ENCODE data around the gene COX18. TPM values are rescaled to one million over a fixed set of nuclear protein-coding genes. Genes with fewer than 3 reads are reported as not detected.
A peak's percentile ranks its signal among the peaks of the same experiment; 100 is the strongest.

The COX18 gene, protein sequence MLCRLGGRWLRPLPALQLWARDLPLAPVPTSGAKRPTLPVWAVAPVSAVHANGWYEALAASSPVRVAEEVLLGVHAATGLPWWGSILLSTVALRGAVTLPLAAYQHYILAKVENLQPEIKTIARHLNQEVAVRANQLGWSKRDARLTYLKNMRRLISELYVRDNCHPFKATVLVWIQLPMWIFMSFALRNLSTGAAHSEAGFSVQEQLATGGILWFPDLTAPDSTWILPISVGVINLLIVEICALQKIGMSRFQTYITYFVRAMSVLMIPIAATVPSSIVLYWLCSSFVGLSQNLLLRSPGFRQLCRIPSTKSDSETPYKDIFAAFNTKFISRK
- total RNA-seq (10 to 100 TPM; 12.2 to 28.3 (median 15.1) TPM), polyA plus RNA-seq (10 to 100 TPM in 2 of 3 donors, 1 to 10 TPM in 1; 8.9 to 11.5 (median 10.1) TPM)
- long read RNA-seq, donor 1, full-length matches to known transcripts, result 2 of 2 reads
- long read RNA-seq, donor 1, partial matches to known transcripts, result 0 of 2 reads
- long read RNA-seq, donor 1, other reads (novel, unspliced or antisense), result 0 of 2 reads
- long read RNA-seq, donor 2, full-length matches to known transcripts, result 2 of 9 reads
- long read RNA-seq, donor 2, partial matches to known transcripts, result 7 of 9 reads
- long read RNA-seq, donor 2, other reads (novel, unspliced or antisense), result 0 of 9 reads

DNA sequence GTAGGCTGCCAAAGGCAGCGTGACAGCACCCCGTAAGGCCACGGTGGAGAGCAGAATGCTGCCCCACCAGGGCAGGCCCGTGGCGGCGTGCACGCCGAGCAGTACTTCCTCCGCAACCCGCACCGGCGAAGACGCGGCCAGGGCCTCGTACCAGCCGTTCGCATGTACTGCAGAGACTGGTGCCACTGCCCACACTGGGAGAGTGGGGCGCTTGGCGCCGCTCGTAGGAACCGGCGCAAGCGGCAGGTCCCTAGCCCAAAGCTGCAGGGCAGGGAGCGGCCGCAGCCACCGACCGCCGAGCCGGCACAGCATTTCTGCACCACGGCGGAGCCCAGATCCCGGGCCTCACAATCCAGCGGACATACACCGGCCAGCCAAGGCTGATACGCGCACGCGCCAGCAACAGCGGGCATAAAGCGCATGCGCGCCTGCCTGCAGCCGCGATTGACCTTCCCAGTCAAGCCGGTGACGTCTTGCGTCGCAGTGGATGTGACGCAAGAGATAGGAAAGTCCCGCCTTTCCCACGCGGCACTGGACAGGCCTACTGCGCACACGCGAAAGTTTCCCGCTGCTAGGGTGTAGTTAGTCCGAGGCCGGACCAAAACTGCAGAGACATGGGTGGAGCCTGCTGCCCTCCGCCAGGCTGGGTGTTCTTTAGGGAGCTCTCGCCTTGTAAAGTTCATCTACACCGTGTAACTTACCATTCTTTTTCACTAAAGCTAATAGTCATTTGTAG lies at the start of gene COX18:
TSS of gene COX18 (minus strand) at position 379 of the 736 bp plus-strand sequence. CDS start at position 312, 67 bp downstream.
- DNase-seq, result peak; percentile 99
- intact Hi-C loops (cut with DNase I; ENCODE audit: low total_unique reads), result loop anchor here (5.0 to 10.0 kb wide), 2 partner anchors 175 to 193 kb away; no protein-coding TSS in a partner anchor
- TF ChIP-seq POLR2AphosphoS5 (IDR thresholded peaks at IDR 0.05) (peak; percentile 97 to 99 (median 99)), POLR2A (IDR thresholded peaks at IDR 0.05) (peak; percentile 44 to 90 (median 78))
- TF ChIP-seq, protein P1, sequence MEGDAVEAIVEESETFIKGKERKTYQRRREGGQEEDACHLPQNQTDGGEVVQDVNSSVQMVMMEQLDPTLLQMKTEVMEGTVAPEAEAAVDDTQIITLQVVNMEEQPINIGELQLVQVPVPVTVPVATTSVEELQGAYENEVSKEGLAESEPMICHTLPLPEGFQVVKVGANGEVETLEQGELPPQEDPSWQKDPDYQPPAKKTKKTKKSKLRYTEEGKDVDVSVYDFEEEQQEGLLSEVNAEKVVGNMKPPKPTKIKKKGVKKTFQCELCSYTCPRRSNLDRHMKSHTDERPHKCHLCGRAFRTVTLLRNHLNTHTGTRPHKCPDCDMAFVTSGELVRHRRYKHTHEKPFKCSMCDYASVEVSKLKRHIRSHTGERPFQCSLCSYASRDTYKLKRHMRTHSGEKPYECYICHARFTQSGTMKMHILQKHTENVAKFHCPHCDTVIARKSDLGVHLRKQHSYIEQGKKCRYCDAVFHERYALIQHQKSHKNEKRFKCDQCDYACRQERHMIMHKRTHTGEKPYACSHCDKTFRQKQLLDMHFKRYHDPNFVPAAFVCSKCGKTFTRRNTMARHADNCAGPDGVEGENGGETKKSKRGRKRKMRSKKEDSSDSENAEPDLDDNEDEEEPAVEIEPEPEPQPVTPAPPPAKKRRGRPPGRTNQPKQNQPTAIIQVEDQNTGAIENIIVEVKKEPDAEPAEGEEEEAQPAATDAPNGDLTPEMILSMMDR (IDR thresholded peaks at IDR 0.05 in 8 of 11, conservative IDR thresholded peaks at IDR 0.05 in 3 of 11), result peak in 4 of 11 experiments; percentile 10 to 36 (median 18)
- H3K27me3 ChIP-seq (replicated peaks in 1 of 7), result no peaks in the 10 kb centered on the region
- 0% methylated on average over 25 to 62 of the region's 62 CpGs for WGBS, 5 donors
- H3K27ac ChIP-seq, result peak within 1 kb of the TSS; percentile 97 to 99 (median 98)
- H3K4me3 ChIP-seq, result peak within 1 kb of the TSS; percentile 67 to 90 (median 74)
- H3K36me3 ChIP-seq, result peaks cover 0 to 24% (median 1%) of the 10 kb centered on the region in 6 donors
- peaks cover 8 to 55% (median 33%) of the 10 kb centered on the region in 6 donors for H3K4me1 ChIP-seq
- no peaks in the 10 kb centered on the region for H3K9me3 ChIP-seq

DNA sequence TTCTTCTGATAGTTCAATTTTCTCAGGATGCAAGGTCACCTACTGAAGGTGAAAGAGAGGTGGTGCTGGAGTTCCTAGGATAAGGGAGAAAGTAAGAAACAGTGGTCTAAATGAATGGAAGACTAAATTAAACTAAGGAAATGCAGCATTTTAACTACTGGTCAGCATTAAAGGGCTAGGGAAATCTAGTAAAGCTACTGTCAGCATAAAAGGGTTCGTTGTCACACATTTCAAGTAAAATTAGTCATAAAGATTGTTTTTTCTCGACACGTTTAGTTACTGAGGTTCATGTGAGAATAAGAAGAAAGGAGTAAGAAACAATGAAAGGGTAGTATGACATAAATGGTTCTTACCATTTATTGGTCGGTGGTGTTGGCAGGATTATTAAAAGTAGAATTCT lies 40.0 kb upstream of the COX18 start:
- Histone ChIP-seq H3K27me3 (replicated peaks in 1 of 7) (no peaks in the 10 kb centered on the region), H3K9me3 (no peaks in the 10 kb centered on the region), H3K4me1 (no peaks in the 10 kb centered on the region), H3K36me3 (peaks cover 0 to 99% (median 57%) of the 10 kb centered on the region in 6 donors), H3K4me3 (no peak overlapping the region), H3K27ac (no peak overlapping the region)
- DNase-seq, result no peak
- WGBS, 5 donors, result 88 to 96% (median 93%) methylated on average over 4 of the region's 4 CpGs
- TF ChIP-seq, protein P1 (IDR thresholded peaks at IDR 0.05 in 8 of 11, conservative IDR thresholded peaks at IDR 0.05 in 3 of 11), result no peak
- TF ChIP-seq POLR2A (IDR thresholded peaks at IDR 0.05) (no peak), POLR2AphosphoS5 (IDR thresholded peaks at IDR 0.05) (no peak)
- intact Hi-C loops (cut with DNase I; ENCODE audit: low total_unique reads), result no loop called here

DNA sequence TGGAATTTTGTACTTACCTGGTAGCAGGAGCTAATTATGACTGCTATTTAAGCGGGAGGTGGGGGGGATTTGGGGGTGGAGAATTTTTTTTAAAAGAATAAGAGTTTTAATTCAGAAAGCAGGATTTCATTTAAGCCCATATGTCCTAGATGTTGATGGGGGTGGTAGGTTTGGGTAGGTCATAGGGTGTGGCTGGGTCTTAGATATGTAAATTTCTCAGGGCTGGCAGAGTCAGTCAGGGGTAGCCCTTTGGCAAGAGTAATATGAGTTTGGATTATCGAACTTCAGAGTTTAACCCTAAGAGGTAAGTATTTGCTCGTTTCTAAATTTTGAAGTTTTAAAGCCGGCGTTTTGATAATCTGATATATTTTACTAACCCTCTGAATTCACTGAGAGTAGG lies 35.2 kb upstream of the COX18 start:
- Histone ChIP-seq H3K9me3 (no peaks in the 10 kb centered on the region), H3K36me3 (peaks cover 0 to 93% (median 49%) of the 10 kb centered on the region in 6 donors), H3K4me3 (no peak overlapping the region), H3K27ac (no peak overlapping the region), H3K4me1 (no peaks in the 10 kb centered on the region), H3K27me3 (replicated peaks in 1 of 7) (no peaks in the 10 kb centered on the region)
- intact Hi-C loops (cut with DNase I; ENCODE audit: low total_unique reads), result no loop called here
- 87 to 97% (median 94%) methylated on average over 5 of the region's 5 CpGs for WGBS, 5 donors
- no peak for DNase-seq
- TF ChIP-seq POLR2A (IDR thresholded peaks at IDR 0.05), result no peak
- TF ChIP-seq, protein P1 (IDR thresholded peaks at IDR 0.05 in 8 of 11, conservative IDR thresholded peaks at IDR 0.05 in 3 of 11), result no peak
- no peak for TF ChIP-seq POLR2AphosphoS5 (IDR thresholded peaks at IDR 0.05)

All from spleen (tissue), 13 donors.